Prostate gland (tissue), 2 donors: ENCODE results near the gene PALM. TPM values are rescaled to one million over a fixed set of nuclear protein-coding genes. Genes with fewer than 3 reads are reported as not detected.

Experiments
- DNase-seq: peaks from one replicate; pipeline ENCODE4 v3.0.0-alpha.2; 2019; ENCODE audit warnings: low spot score
- H3K27ac ChIP-seq, 2 donors: fragments of 200-600 bp; sonication (generic); 2 replicates each; pipeline ENCODE4 v1.5.1; 2017 to 2019
- H3K27me3 ChIP-seq: fragments of 200-600 bp; sonication (generic); replicated peaks from 2 replicates; pipeline ENCODE4 v1.5.1; 2019; ENCODE audit not compliant: insufficient read depth
- H3K36me3 ChIP-seq, 2 donors: fragments of 200-600 bp; sonication (generic); 1 replicate in 1 of 2; 2 replicates in 1 of 2; pipeline versions ENCODE4 v1.5.1 to v1.8.1; 2017 to 2019
- H3K4me1 ChIP-seq: fragments of 200-600 bp; sonication (generic); replicated peaks from 2 replicates; pipeline ENCODE4 v1.5.1; 2019
- H3K4me3 ChIP-seq, 2 donors: fragments of 200-600 bp; sonication (generic); 2 replicates each; pipeline ENCODE4 v1.5.1; 2017 to 2019
- H3K9me3 ChIP-seq: fragments of 200-600 bp; sonication (generic); 2 replicates; pipeline ENCODE4 v1.5.1; 2017
- POLR2A ChIP-seq: fragments of 450-650 bp; IDR thresholded peaks from one replicate; pipeline ENCODE4 v1.6.1; 2016; ENCODE audit warnings: antibody characterized with exemption, mild to moderate bottlenecking
- POLR2AphosphoS5 ChIP-seq: sonication (generic); formaldehyde crosslinking; IDR thresholded peaks from one replicate; pipeline ENCODE4 v1.6.1; 2017; ENCODE audit warnings: antibody characterized with exemption
- WGBS: methylation state at CpG from one replicate; pipeline ENCODE4 v1.1.5; 2018; 5-methylcytosine and 5-hydroxymethylcytosine counted together
- intact Hi-C: fragments of 100-400 bp; cut with DNase I; formaldehyde crosslinking; loops from one replicate; pipeline ENCODE4 v1.14.2; 2022
- total RNA-seq, 2 donors: library from RNA; depleted of rRNA; stranded (reverse); fragments of >200 nt; gene quantifications; one replicate each; pipeline ENCODE4 v1.1.0, GENCODE V29; 2016
- TF ChIP-seq, protein P1 (sequence below), 4 experiments: fragments of 200-600 bp in 2 of 4; fragments of 450-650 bp in 2 of 4; sonication (generic) in 2 of 4; IDR thresholded peaks; 1 replicate in 3 of 4; 2 replicates in 1 of 4; pipeline ENCODE4 v1.5.1; 2016 to 2019; ENCODE audit warnings: antibody characterized with exemption in 4 of 4, mild to moderate bottlenecking in 2 of 4, moderate library complexity in 2 of 4

PALM gene
- total RNA-seq, 2 donors from 2014 or later, result 40.9 to 58.7 TPM

DNA sequence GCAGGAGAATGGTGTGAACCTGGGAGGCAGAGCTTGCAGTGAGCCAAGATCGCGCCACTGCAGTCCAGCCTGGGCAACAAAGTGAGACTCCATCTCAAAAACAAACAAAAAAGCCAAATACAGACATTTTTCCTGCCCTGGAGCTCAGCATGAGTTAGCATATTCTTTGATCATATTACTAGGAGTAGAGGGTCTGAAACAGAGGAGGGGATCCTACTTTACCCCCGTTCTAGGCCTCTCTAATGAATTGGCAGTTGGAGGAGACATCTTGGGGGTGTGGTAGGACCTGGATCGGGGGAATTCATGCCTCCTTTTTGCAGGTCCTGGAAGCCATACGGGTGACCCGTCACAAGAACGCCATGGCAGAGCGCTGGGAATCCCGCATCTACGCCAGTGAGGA is 54.4 kb downstream of the PALM start:
- intact Hi-C loops, result no loop called here
- no peak for TF ChIP-seq POLR2AphosphoS5
- TF ChIP-seq POLR2A, result no peak
- TF ChIP-seq, protein P1, sequence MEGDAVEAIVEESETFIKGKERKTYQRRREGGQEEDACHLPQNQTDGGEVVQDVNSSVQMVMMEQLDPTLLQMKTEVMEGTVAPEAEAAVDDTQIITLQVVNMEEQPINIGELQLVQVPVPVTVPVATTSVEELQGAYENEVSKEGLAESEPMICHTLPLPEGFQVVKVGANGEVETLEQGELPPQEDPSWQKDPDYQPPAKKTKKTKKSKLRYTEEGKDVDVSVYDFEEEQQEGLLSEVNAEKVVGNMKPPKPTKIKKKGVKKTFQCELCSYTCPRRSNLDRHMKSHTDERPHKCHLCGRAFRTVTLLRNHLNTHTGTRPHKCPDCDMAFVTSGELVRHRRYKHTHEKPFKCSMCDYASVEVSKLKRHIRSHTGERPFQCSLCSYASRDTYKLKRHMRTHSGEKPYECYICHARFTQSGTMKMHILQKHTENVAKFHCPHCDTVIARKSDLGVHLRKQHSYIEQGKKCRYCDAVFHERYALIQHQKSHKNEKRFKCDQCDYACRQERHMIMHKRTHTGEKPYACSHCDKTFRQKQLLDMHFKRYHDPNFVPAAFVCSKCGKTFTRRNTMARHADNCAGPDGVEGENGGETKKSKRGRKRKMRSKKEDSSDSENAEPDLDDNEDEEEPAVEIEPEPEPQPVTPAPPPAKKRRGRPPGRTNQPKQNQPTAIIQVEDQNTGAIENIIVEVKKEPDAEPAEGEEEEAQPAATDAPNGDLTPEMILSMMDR (IDR thresholded peaks at IDR 0.05), result no peak
- Histone ChIP-seq H3K36me3 (no peaks in the 10 kb centered on the region), H3K27ac (no peak overlapping the region), H3K4me3 (no peak overlapping the region), H3K27me3 (no peaks in the 10 kb centered on the region), H3K4me1 (no peaks in the 10 kb centered on the region), H3K9me3 (no peaks in the 10 kb centered on the region)
- no peak for DNase-seq
- WGBS, result 95% methylated on average over 10 of the region's 10 CpGs

DNA sequence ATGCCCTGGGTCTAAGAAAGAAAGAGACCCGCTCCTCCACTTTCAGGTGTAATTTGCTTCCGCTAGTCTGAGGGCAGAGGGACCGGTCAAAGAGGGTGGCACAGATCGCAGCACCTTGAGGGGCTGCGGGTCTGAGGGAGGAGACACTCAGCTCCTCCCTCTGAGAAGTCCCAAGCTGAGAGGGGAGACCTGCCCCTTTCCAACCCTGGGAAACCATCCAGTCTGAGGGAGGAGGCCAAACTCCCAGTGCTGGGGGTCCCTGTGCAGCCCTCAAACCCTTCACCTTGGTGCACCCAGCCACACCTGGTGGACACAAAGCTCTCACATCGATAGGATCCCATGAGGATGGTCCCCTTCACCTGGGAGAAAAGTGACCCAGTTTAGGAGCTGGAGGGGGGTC is 55.1 kb downstream of the PALM start:
- H3K27me3 ChIP-seq, result no peaks in the 10 kb centered on the region
- TF ChIP-seq POLR2A (no peak), POLR2AphosphoS5 (no peak)
- TF ChIP-seq, protein P1 (IDR thresholded peaks at IDR 0.05), result no peak
- intact Hi-C loops, result no loop called here
- WGBS, result 92% methylated on average over 6 of the region's 6 CpGs
- H3K4me3 ChIP-seq, result no peak overlapping the region
- no peaks in the 10 kb centered on the region for H3K4me1 ChIP-seq
- no peak for DNase-seq
- no peak overlapping the region for H3K27ac ChIP-seq
- no peaks in the 10 kb centered on the region for H3K9me3 ChIP-seq
- H3K36me3 ChIP-seq, result no peaks in the 10 kb centered on the region

DNA sequence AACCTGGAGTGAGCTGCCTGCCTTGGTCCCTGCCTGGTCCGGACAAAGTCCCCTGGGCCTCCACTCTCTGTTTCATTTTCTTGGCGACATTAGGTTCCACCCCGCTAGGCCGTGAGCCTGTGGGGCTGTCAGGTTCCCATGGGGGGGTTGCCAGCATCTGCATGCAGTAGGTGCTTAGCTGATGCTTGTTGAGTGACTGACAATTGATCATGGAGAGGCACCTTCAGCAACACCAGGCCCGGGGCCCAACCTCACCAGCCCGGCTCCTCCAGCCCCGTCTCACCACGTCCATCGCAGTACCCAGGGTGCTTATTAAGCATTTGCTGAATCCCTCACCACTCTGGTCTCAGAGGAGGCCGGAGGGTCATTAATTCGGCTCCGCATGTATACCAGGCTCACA is 55.6 kb downstream of the PALM start:
- no peak overlapping the region for H3K4me3 ChIP-seq
- WGBS, result 86% methylated on average over 12 of the region's 12 CpGs
- no peaks in the 10 kb centered on the region for H3K4me1 ChIP-seq
- H3K27me3 ChIP-seq, result no peaks in the 10 kb centered on the region
- intact Hi-C loops, result no loop called here
- no peaks in the 10 kb centered on the region for H3K9me3 ChIP-seq
- DNase-seq, result no peak
- TF ChIP-seq POLR2A (no peak), POLR2AphosphoS5 (no peak)
- TF ChIP-seq, protein P1 (IDR thresholded peaks at IDR 0.05), result no peak
- H3K27ac ChIP-seq, result no peak overlapping the region
- H3K36me3 ChIP-seq, result no peaks in the 10 kb centered on the region

- whole genome bisulfite sequencing, result 74% methylated on average over 7 of the region's 7 CpGs
- intact Hi-C loops, result no loop called here
- Histone ChIP-seq H3K36me3 (no peaks in the 10 kb centered on the region), H3K9me3 (no peaks in the 10 kb centered on the region), H3K27me3 (no peaks in the 10 kb centered on the region), H3K4me1 (no peaks in the 10 kb centered on the region), H3K27ac (no peak overlapping the region), H3K4me3 (no peak overlapping the region)
- TF ChIP-seq POLR2AphosphoS5 (no peak), POLR2A (no peak)
- TF ChIP-seq, protein P1 (IDR thresholded peaks at IDR 0.05), result no peak
- no peak for DNase-seq
These were observed 56.5 kb downstream of the PALM start for GRCh38 chr19:765179-765738.

DNA sequence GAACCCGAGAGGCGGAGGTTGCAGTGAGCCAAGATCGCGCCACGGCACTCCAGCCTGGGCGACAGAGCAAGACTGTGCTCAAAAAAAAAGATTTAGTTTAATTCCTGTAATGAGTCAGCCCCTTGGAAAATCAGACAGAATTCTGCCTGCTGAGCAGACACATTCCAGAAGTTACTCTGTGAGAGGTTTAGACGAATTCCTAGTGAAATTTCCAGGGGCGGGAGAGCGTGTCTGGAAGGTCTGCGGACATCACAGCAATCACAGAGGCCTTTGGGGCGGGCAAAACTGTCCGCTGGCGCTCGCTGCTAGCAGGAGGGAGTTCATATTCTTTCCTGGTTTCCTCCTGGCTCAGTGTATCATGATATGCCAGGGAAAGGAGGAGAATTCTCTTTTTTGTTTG is 59.7 kb downstream of the PALM start:
- H3K36me3 ChIP-seq, result no peaks in the 10 kb centered on the region
- H3K27ac ChIP-seq, result no peak overlapping the region
- no peak for DNase-seq
- TF ChIP-seq POLR2A (no peak), POLR2AphosphoS5 (no peak)
- TF ChIP-seq, protein P1 (IDR thresholded peaks at IDR 0.05), result no peak
- H3K27me3 ChIP-seq, result no peaks in the 10 kb centered on the region
- intact Hi-C loops, result no loop called here
- H3K4me1 ChIP-seq, result no peaks in the 10 kb centered on the region
- WGBS, result 68% methylated on average over 14 of the region's 14 CpGs
- H3K4me3 ChIP-seq, result no peak overlapping the region
- H3K9me3 ChIP-seq, result no peaks in the 10 kb centered on the region
